Endothelial cell of umbilical vein (primary cell): ENCODE results near the gene CPPED1. TPM values are rescaled to one million over a fixed set of nuclear protein-coding genes. Genes with fewer than 3 reads are reported as not detected.
"Not testable (repeated sequence)": the region's sequence is repeated elsewhere in the genome, so short reads cannot be mapped to it uniquely, and the experiment has no call there.

Experiments
- BruUV-seq: library from RNA; stranded (reverse); fragments of 400-500 nt; replicated peaks from 2 replicates; lab custom pipeline; 2021; lab: Mats Ljungman, UMichigan
- CTCF ChIA-PET: fragments of 300-600, 350-600 bp; sonication (Branson Sonifier 250); formaldehyde crosslinking; loops from one replicate; lab custom pipeline; 2021; ENCODE audit warnings: antibody characterized with exemption, inconsistent platforms; lab: Charles Lee
- POLR2A ChIA-PET: fragments of 300-600, 350-600 bp; sonication (Branson Sonifier 250); formaldehyde crosslinking; loops from one replicate; lab custom pipeline; 2021; ENCODE audit warnings: antibody characterized with exemption, inconsistent platforms; lab: Charles Lee
- DNase-seq: peaks from one replicate; pipeline ENCODE4 v3.0.0-alpha.2; 2011; ENCODE audit warnings: low read depth, low spot score
- FAIRE-seq: peaks from 2 replicates; lab custom pipeline; 2011; peaks lifted over from hg19 to GRCh38; lab: Jason Lieb, UNC
- H2AFZ ChIP-seq: 2 replicates; pipeline ENCODE4 v1.6.0; 2012; ENCODE audit warnings: low read depth, low read length, control low read depth, inconsistent platforms
- H3K27ac ChIP-seq: 2 replicates; pipeline ENCODE4 v1.5.1; 2011; ENCODE audit warnings: low read depth, mild to moderate bottlenecking, control low read depth, low read length, moderate library complexity; ENCODE audit not compliant: insufficient read depth
- H3K27me3 ChIP-seq, 2 experiments: 2 replicates each; pipeline versions ENCODE4 v1.6.0 to v1.6.1; 2011; ENCODE audit warnings: low read length in 2 of 2, mixed read lengths in 1 of 2; ENCODE audit not compliant: control insufficient read depth in 2 of 2, insufficient read depth in 2 of 2
- H3K36me3 ChIP-seq, 2 experiments: 2 replicates in 1 of 2; 3 replicates in 1 of 2; pipeline ENCODE4 v1.5.1; 2011; ENCODE audit warnings: low read length in 2 of 2, mild to moderate bottlenecking in 1 of 2, moderate library complexity in 1 of 2; ENCODE audit not compliant: control insufficient read depth in 2 of 2, insufficient read depth in 2 of 2; ENCODE audit errors: extremely low read depth in 1 of 2
- H3K4me1 ChIP-seq: 3 replicates; pipeline ENCODE4 v1.5.1; 2011; ENCODE audit warnings: mild to moderate bottlenecking, low read length; ENCODE audit not compliant: control insufficient read depth, insufficient read depth; ENCODE audit errors: extremely low read depth
- H3K4me2 ChIP-seq: 2 replicates; pipeline ENCODE4 v1.6.1; 2011; ENCODE audit warnings: low read length, control low read depth, mixed read lengths; ENCODE audit not compliant: insufficient read depth
- H3K4me3 ChIP-seq, 3 experiments: fragments of 200-600 bp in 1 of 3; sonication (generic), shearing (Covaris generic) in 1 of 3; replicated peaks in 1 of 3; 2 replicates each; pipeline ENCODE4 v1.5.1; 2011 to 2016; ENCODE audit warnings: control low read depth in 3 of 3, low read length in 3 of 3, mild to moderate bottlenecking in 2 of 3, inconsistent platforms in 1 of 3, low read depth in 1 of 3, moderate library complexity in 1 of 3; ENCODE audit not compliant: insufficient read depth in 1 of 3
- H3K79me2 ChIP-seq: 2 replicates; pipeline ENCODE4 v1.6.0; 2012; ENCODE audit warnings: low read length, inconsistent platforms; ENCODE audit not compliant: control insufficient read depth, insufficient read depth
- H3K9ac ChIP-seq: replicated peaks from 2 replicates; pipeline ENCODE3; 2011; ENCODE audit warnings: low read length, control low read depth; ENCODE audit not compliant: insufficient read depth; ENCODE audit errors: extremely low read depth
- H3K9me1 ChIP-seq: replicated peaks from 3 replicates; pipeline ENCODE4 v1.6.0; 2011; ENCODE audit warnings: mild to moderate bottlenecking, low read length; ENCODE audit not compliant: control insufficient read depth, insufficient read depth; ENCODE audit errors: extremely low read depth
- H3K9me3 ChIP-seq: replicated peaks from 2 replicates; pipeline ENCODE4 v1.5.1; 2012; ENCODE audit warnings: low read length, inconsistent platforms; ENCODE audit not compliant: control insufficient read depth, insufficient read depth
- H4K20me1 ChIP-seq: replicated peaks from 2 replicates; pipeline ENCODE3; 2011; ENCODE audit warnings: mild to moderate bottlenecking, low read length; ENCODE audit not compliant: control insufficient read depth, insufficient read depth; ENCODE audit errors: extremely low read depth
- EZH2 ChIP-seq: IDR thresholded peaks from 2 replicates; pipeline ENCODE4 v1.6.1; 2012; ENCODE audit warnings: borderline replicate concordance, low read depth, mild to moderate bottlenecking, moderate library complexity, low read length, inconsistent platforms; ENCODE audit not compliant: severe bottlenecking
- FOS ChIP-seq: IDR thresholded peaks from 2 replicates; pipeline ENCODE4 v1.6.1; 2011; ENCODE audit warnings: mild to moderate bottlenecking, low read length, moderate library complexity, borderline replicate concordance; ENCODE audit not compliant: insufficient read depth
- GATA2 ChIP-seq: IDR thresholded peaks from 2 replicates; pipeline ENCODE4 v1.7.0; 2011; ENCODE audit warnings: low read depth, mild to moderate bottlenecking, moderate library complexity, mixed read lengths, low read length; ENCODE audit not compliant: insufficient read length, insufficient read depth
- JUN ChIP-seq: IDR thresholded peaks from 2 replicates; pipeline ENCODE4 v1.6.1; 2011; ENCODE audit warnings: borderline replicate concordance, low read depth; ENCODE audit not compliant: insufficient read length, insufficient read depth
- MAX ChIP-seq: IDR thresholded peaks from 2 replicates; pipeline ENCODE4 v1.6.1; 2011; ENCODE audit not compliant: insufficient read depth, insufficient read length
- MYC ChIP-seq: IDR thresholded peaks from one replicate; pipeline ENCODE4 v1.6.1; 2011; ENCODE audit warnings: mild to moderate bottlenecking, low read depth, low read length
- POLR2A ChIP-seq: IDR thresholded peaks from 2 replicates; pipeline ENCODE4 v1.6.1; 2012; ENCODE audit warnings: low read depth, mild to moderate bottlenecking, control low read depth, low read length
- POLR2AphosphoS5 ChIP-seq: IDR thresholded peaks from 2 replicates; pipeline ENCODE4 v1.6.1; 2012; ENCODE audit warnings: low read depth, mild to moderate bottlenecking, control low read depth, low read length, moderate library complexity; ENCODE audit not compliant: insufficient read depth
- dilution Hi-C: fragments of 300-500 bp; cut with MboI; formaldehyde crosslinking; loops from one replicate; pipeline ENCODE4 v1.15.0; 2019; ENCODE audit warnings: low sequenced_read_pairs; ENCODE audit not compliant: extremely low pct_ligation_motif_present
- intact Hi-C: fragments of 100-400 bp; cut with micrococcal nuclease; formaldehyde crosslinking; loops from one replicate; pipeline ENCODE4 v1.10.0; 2022
- polyA plus RNA-seq, 4 experiments: library from polyadenylated mRNA; depleted of rRNA in 3 of 4; stranded (reverse) in 3 of 4; unstranded in 1 of 4; fragments of >200 nt; gene quantifications; 2 replicates each; pipeline versions ENCODE4 v1.2.1 to v1.2.3, GENCODE V29; 2011 to 2012; ENCODE audit warnings: missing spikeins in 1 of 4
- total RNA-seq: library from RNA; stranded (reverse); gene quantifications from 2 replicates; pipeline ENCODE4 v1.2.3, GENCODE V29; 2021
- TF ChIP-seq, protein P1 (sequence below), 2 donors: IDR thresholded peaks; 1 replicate in 1 of 2; 2 replicates in 1 of 2; pipeline ENCODE4 v1.5.1; 2011; ENCODE audit warnings: low read length in 2 of 2, mild to moderate bottlenecking in 2 of 2, moderate library complexity in 2 of 2, control low read depth in 1 of 2, inconsistent platforms in 1 of 2, low read depth in 1 of 2; ENCODE audit not compliant: insufficient read depth in 1 of 2; ENCODE audit errors: extremely low read depth in 1 of 2

Gene CPPED1
- total and polyA plus RNA-seq, 2 donors (not counting 3 experiments of a cell fraction or from before 2014, with no cell fraction given): 27.9 to 59.3 TPM

- dilution Hi-C loops (no loop called here), intact Hi-C loops (loop anchor here (5.0 kb wide), 4 partner anchors 88 to 473 kb away; no protein-coding TSS in a partner anchor)
- no peaks in the 10 kb centered on the region for H3K9me3 ChIP-seq
- no peak overlapping the region for H3K27ac ChIP-seq
- no peak overlapping the region for H3K9ac ChIP-seq
- H3K79me2 ChIP-seq: no peaks in the 10 kb centered on the region
- POLR2A ChIA-PET: no interaction called here
- H3K4me1 ChIP-seq: no peaks in the 10 kb centered on the region
- BruUV-seq: no TSS peak
- no peak overlapping the region for H3K4me3 ChIP-seq
- no peak overlapping the region for H3K4me2 ChIP-seq
- no peaks in the 10 kb centered on the region for H3K27me3 ChIP-seq
- CTCF ChIA-PET: interaction anchor here (1.4 to 11.9 kb wide), 2 partner anchors 7 to 243 kb away, joined by 3 to 150 read pairs; no protein-coding TSS in a partner anchor
- H3K9me1 ChIP-seq: no peaks in the 10 kb centered on the region
- DNase-seq: no peak
- TF ChIP-seq, protein P1, sequence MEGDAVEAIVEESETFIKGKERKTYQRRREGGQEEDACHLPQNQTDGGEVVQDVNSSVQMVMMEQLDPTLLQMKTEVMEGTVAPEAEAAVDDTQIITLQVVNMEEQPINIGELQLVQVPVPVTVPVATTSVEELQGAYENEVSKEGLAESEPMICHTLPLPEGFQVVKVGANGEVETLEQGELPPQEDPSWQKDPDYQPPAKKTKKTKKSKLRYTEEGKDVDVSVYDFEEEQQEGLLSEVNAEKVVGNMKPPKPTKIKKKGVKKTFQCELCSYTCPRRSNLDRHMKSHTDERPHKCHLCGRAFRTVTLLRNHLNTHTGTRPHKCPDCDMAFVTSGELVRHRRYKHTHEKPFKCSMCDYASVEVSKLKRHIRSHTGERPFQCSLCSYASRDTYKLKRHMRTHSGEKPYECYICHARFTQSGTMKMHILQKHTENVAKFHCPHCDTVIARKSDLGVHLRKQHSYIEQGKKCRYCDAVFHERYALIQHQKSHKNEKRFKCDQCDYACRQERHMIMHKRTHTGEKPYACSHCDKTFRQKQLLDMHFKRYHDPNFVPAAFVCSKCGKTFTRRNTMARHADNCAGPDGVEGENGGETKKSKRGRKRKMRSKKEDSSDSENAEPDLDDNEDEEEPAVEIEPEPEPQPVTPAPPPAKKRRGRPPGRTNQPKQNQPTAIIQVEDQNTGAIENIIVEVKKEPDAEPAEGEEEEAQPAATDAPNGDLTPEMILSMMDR (IDR thresholded peaks at IDR 0.05; ENCODE audit: extremely low read depth in 1 of 2, insufficient read depth in 1 of 2, low read depth in 1 of 2, low read length in 2 of 2): no peak
- TF ChIP-seq GATA2 (no peak), POLR2A (no peak), POLR2AphosphoS5 (no peak), MYC (no peak), EZH2 (no peak), FOS (no peak), MAX (no peak), JUN (no peak)
- no peaks in the 10 kb centered on the region for H4K20me1 ChIP-seq
- H2AFZ ChIP-seq: no peak overlapping the region
- no peaks in the 10 kb centered on the region for H3K36me3 ChIP-seq
- FAIRE-seq: no peak
These were observed 11.7 kb upstream of the CPPED1 start for GRCh38 chr16:12815361-12815760.

DNA sequence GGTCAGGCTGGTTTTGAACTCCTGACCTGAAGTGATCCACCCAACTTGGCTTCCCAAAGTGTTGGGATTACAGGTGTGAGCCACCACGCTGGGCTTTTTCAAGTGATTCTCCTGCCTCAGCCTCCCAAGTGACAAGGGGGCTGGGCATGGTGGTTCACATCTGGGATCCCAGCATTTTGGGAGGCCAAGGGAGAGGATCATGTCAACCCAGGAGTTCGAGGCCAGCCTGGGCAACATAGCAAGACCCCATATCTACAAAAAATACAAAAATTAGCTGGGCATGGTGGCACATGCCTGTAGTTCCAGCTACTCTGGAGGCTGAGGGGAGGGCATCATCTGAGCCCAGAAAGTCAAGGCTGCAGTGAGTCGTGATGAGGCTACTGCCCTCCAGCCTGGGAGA lies 10.0 kb upstream of the CPPED1 start:
- H3K9me1 ChIP-seq, H3K27ac ChIP-seq, H3K36me3 ChIP-seq, DNase-seq, H3K4me2 ChIP-seq, H3K9me3 ChIP-seq, H3K27me3 ChIP-seq, H4K20me1 ChIP-seq, H3K79me2 ChIP-seq, H3K4me3 ChIP-seq, H3K9ac ChIP-seq, H3K4me1 ChIP-seq, POLR2A ChIA-PET, dilution Hi-C loops, FAIRE-seq, intact Hi-C loops, BruUV-seq, H2AFZ ChIP-seq: not testable (repeated sequence)
- CTCF ChIA-PET: interaction anchor here (2.1 to 11.9 kb wide), 2 partner anchors 241 to 359 kb away, joined by 5 to 150 read pairs; no protein-coding TSS in a partner anchor
